Measurements from ENCODE around the gene DCTN3. TPM values are rescaled to one million over a fixed set of nuclear protein-coding genes. Genes with fewer than 3 reads are reported as not detected.

Gene DCTN3
- polyA plus RNA-seq, 1 donor, result 67.2 TPM

- H3K9me3 ChIP-seq (ENCODE audit: control insufficient read depth, low read depth, low read length), result no peaks in the 10 kb centered on the region
- peaks cover 2% of the 10 kb centered on the region for H3K4me1 ChIP-seq (ENCODE audit: control insufficient read depth, insufficient read depth, low read length)
- WGBS (ENCODE audit: insufficient coverage, low lambda C conversion rate), result no CpG with 5 or more reads among the region's 6 CpGs
- no peaks in the 10 kb centered on the region for H3K36me3 ChIP-seq (ENCODE audit: control insufficient read depth, insufficient read depth, low read length)
- H3K27ac ChIP-seq (ENCODE audit: low read length), result no peak overlapping the region
- H3K27me3 ChIP-seq (ENCODE audit: control insufficient read depth, insufficient read depth, low read length), result peaks cover 16% of the 10 kb centered on the region
- H3K4me3 ChIP-seq (ENCODE audit: low read length), result no peak overlapping the region
- no peak for DNase-seq
Observed at GRCh38 chr9:34601937-34602573, 18.2 kb downstream of the DCTN3 start.

- Histone ChIP-seq H3K36me3 (ENCODE audit: control insufficient read depth, insufficient read depth, low read length) (no peaks in the 10 kb centered on the region), H3K27me3 (ENCODE audit: control insufficient read depth, insufficient read depth, low read length) (peaks cover 24% of the 10 kb centered on the region), H3K4me3 (ENCODE audit: low read length) (no peak overlapping the region), H3K27ac (ENCODE audit: low read length) (no peak overlapping the region), H3K4me1 (ENCODE audit: control insufficient read depth, insufficient read depth, low read length) (no peaks in the 10 kb centered on the region), H3K9me3 (ENCODE audit: control insufficient read depth, low read depth, low read length) (no peaks in the 10 kb centered on the region)
- WGBS (ENCODE audit: insufficient coverage, low lambda C conversion rate), result no CpG with 5 or more reads among the region's 1 CpG
- DNase-seq, result no peak
Observed at GRCh38 chr9:34600908-34601307, 19.4 kb downstream of the DCTN3 start.

- Histone ChIP-seq H3K27me3 (ENCODE audit: control insufficient read depth, insufficient read depth, low read length) (peaks cover 26% of the 10 kb centered on the region), H3K27ac (ENCODE audit: low read length) (no peak overlapping the region), H3K4me1 (ENCODE audit: control insufficient read depth, insufficient read depth, low read length) (no peaks in the 10 kb centered on the region), H3K36me3 (ENCODE audit: control insufficient read depth, insufficient read depth, low read length) (no peaks in the 10 kb centered on the region), H3K9me3 (ENCODE audit: control insufficient read depth, low read depth, low read length) (no peaks in the 10 kb centered on the region), H3K4me3 (ENCODE audit: low read length) (no peak overlapping the region)
- no peak for DNase-seq
- no CpG with 5 or more reads among the region's 1 CpG for WGBS (ENCODE audit: insufficient coverage, low lambda C conversion rate)
Observed at GRCh38 chr9:34599546-34599945, 20.7 kb downstream of the DCTN3 start.

- Histone ChIP-seq H3K4me3 (ENCODE audit: low read length) (no peak overlapping the region), H3K27ac (ENCODE audit: low read length) (no peak overlapping the region), H3K36me3 (ENCODE audit: control insufficient read depth, insufficient read depth, low read length) (no peaks in the 10 kb centered on the region), H3K9me3 (ENCODE audit: control insufficient read depth, low read depth, low read length) (peaks cover 11% of the 10 kb centered on the region), H3K4me1 (ENCODE audit: control insufficient read depth, insufficient read depth, low read length) (peaks cover 16% of the 10 kb centered on the region), H3K27me3 (ENCODE audit: control insufficient read depth, insufficient read depth, low read length) (peaks cover 63% of the 10 kb centered on the region)
- WGBS (ENCODE audit: insufficient coverage, low lambda C conversion rate), result no CpG with 5 or more reads among the region's 9 CpGs
- DNase-seq, result no peak
Observed at GRCh38 chr9:34594177-34594576, 26.1 kb downstream of the DCTN3 start.

GRCh38 chr9:34592895-34593601, 27.2 kb downstream of the DCTN3 start:
- 27% methylated on average over 2 of the region's 26 CpGs for WGBS (ENCODE audit: insufficient coverage, low lambda C conversion rate)
- peaks cover 16% of the 10 kb centered on the region for H3K4me1 ChIP-seq (ENCODE audit: control insufficient read depth, insufficient read depth, low read length)
- no peak overlapping the region for H3K4me3 ChIP-seq (ENCODE audit: low read length)
- H3K9me3 ChIP-seq (ENCODE audit: control insufficient read depth, low read depth, low read length), result peaks cover 16% of the 10 kb centered on the region
- no peak overlapping the region for H3K27ac ChIP-seq (ENCODE audit: low read length)
- DNase-seq, result no peak
- H3K27me3 ChIP-seq (ENCODE audit: control insufficient read depth, insufficient read depth, low read length), result peaks cover 71% of the 10 kb centered on the region
- no peaks in the 10 kb centered on the region for H3K36me3 ChIP-seq (ENCODE audit: control insufficient read depth, insufficient read depth, low read length)

GRCh38 chr9:34591917-34592866, 28.1 kb downstream of the DCTN3 start:
- Histone ChIP-seq H3K27me3 (ENCODE audit: control insufficient read depth, insufficient read depth, low read length) (peaks cover 79% of the 10 kb centered on the region), H3K36me3 (ENCODE audit: control insufficient read depth, insufficient read depth, low read length) (no peaks in the 10 kb centered on the region), H3K4me1 (ENCODE audit: control insufficient read depth, insufficient read depth, low read length) (peaks cover 16% of the 10 kb centered on the region), H3K27ac (ENCODE audit: low read length) (no peak overlapping the region), H3K9me3 (ENCODE audit: control insufficient read depth, low read depth, low read length) (peaks cover 16% of the 10 kb centered on the region), H3K4me3 (ENCODE audit: low read length) (no peak overlapping the region)
- DNase-seq, result peak in 1 of 2 donors; percentile 50
- 21% methylated on average over 3 of the region's 16 CpGs for whole genome bisulfite sequencing (ENCODE audit: insufficient coverage, low lambda C conversion rate)

GRCh38 chr9:34591248-34591916, 28.9 kb downstream of the DCTN3 start:
- peak in 1 of 2 donors; percentile 71 for DNase-seq

GRCh38 chr9:34590381-34591247, 29.7 kb downstream of the DCTN3 start:
- Histone ChIP-seq H3K36me3 (ENCODE audit: control insufficient read depth, insufficient read depth, low read length) (no peaks in the 10 kb centered on the region), H3K27ac (ENCODE audit: low read length) (no peak overlapping the region), H3K9me3 (ENCODE audit: control insufficient read depth, low read depth, low read length) (peaks cover 16% of the 10 kb centered on the region), H3K4me1 (ENCODE audit: control insufficient read depth, insufficient read depth, low read length) (peaks cover 16% of the 10 kb centered on the region), H3K27me3 (ENCODE audit: control insufficient read depth, insufficient read depth, low read length) (peaks cover 86% of the 10 kb centered on the region), H3K4me3 (ENCODE audit: low read length) (peak overlapping the region; percentile 22)
- DNase-seq, result peak in 1 of 2 donors; percentile 48
- WGBS (ENCODE audit: insufficient coverage, low lambda C conversion rate), result no CpG with 5 or more reads among the region's 40 CpGs

More at GRCh38 chr9:34591248-34591916, 28.9 kb downstream of the DCTN3 start:
- no CpG with 5 or more reads among the region's 60 CpGs for WGBS (ENCODE audit: insufficient coverage, low lambda C conversion rate)
- Histone ChIP-seq H3K4me3 (ENCODE audit: low read length) (no peak overlapping the region), H3K36me3 (ENCODE audit: control insufficient read depth, insufficient read depth, low read length) (no peaks in the 10 kb centered on the region), H3K9me3 (ENCODE audit: control insufficient read depth, low read depth, low read length) (peaks cover 16% of the 10 kb centered on the region), H3K4me1 (ENCODE audit: control insufficient read depth, insufficient read depth, low read length) (peaks cover 16% of the 10 kb centered on the region), H3K27ac (ENCODE audit: low read length) (no peak overlapping the region), H3K27me3 (ENCODE audit: control insufficient read depth, insufficient read depth, low read length) (peaks cover 84% of the 10 kb centered on the region)

- Histone ChIP-seq H3K4me3 (ENCODE audit: low read length) (peak within 1 kb of the TSS; percentile 50), H3K9me3 (ENCODE audit: control insufficient read depth, low read depth, low read length) (peaks cover 16% of the 10 kb centered on the region), H3K27ac (ENCODE audit: low read length) (no peak within 1 kb of the TSS), H3K36me3 (ENCODE audit: control insufficient read depth, insufficient read depth, low read length) (no peaks in the 10 kb centered on the region), H3K27me3 (ENCODE audit: control insufficient read depth, insufficient read depth, low read length) (peaks cover 94% of the 10 kb centered on the region), H3K4me1 (ENCODE audit: control insufficient read depth, insufficient read depth, low read length) (peaks cover 16% of the 10 kb centered on the region)
- WGBS (ENCODE audit: insufficient coverage, low lambda C conversion rate), result no CpG with 5 or more reads among the region's 104 CpGs
- DNase-seq, result peak in 1 of 2 donors; percentile 50
Observed at GRCh38 chr9:34589636-34590380, 30.5 kb downstream of the DCTN3 start, which contains the start of gene CNTFR. CNTFR (minus strand) TSS chr9:34589724; CDS start chr9:34568981, 20,743 bp downstream.
